ENCODE measurements around the gene OR51G2.

OR51G2 gene

DNA sequence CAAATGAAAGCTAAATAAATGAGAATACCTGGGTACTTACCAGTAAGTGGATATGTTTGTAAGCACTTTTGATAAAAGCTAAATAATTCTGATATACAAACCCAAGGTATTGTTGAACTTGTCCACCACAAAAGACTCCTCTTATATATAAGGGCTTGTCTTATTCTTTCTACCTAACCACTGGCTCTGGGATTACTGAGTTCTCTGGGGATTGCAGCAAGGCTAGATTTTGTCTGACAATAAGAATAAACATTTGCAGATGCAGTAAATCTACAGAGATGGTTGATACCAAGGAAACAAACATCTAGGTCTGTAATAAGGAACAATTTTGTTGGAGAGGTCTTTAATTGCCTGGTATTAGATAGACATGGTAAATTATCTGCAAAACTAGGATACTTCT lies 28.4 kb upstream of the OR51G2 start, which contains the start of gene OR51A4:
Gene OR51A4 (minus strand): TSS at position 101 of the 400 bp plus-strand sequence. CDS start 505 bp downstream, outside the sequence.
- H3F3A ChIP-seq (ENCODE audit: control insufficient read depth, insufficient read depth), result no peaks in the 10 kb centered on the region
- no peaks in the 10 kb centered on the region for H3K79me2 ChIP-seq (ENCODE audit: control insufficient read depth, low read length)
- H3K27me3 ChIP-seq (ENCODE audit: control insufficient read depth, low read length), result no peaks in the 10 kb centered on the region
- no peaks in the 10 kb centered on the region for H3K9me2 ChIP-seq (replicated peaks; ENCODE audit: control insufficient read depth, low read length)
- no peaks in the 10 kb centered on the region for H4K20me1 ChIP-seq (ENCODE audit: control insufficient read depth, insufficient read depth, low read depth, low read length)
- TF ChIP-seq, protein P1, sequence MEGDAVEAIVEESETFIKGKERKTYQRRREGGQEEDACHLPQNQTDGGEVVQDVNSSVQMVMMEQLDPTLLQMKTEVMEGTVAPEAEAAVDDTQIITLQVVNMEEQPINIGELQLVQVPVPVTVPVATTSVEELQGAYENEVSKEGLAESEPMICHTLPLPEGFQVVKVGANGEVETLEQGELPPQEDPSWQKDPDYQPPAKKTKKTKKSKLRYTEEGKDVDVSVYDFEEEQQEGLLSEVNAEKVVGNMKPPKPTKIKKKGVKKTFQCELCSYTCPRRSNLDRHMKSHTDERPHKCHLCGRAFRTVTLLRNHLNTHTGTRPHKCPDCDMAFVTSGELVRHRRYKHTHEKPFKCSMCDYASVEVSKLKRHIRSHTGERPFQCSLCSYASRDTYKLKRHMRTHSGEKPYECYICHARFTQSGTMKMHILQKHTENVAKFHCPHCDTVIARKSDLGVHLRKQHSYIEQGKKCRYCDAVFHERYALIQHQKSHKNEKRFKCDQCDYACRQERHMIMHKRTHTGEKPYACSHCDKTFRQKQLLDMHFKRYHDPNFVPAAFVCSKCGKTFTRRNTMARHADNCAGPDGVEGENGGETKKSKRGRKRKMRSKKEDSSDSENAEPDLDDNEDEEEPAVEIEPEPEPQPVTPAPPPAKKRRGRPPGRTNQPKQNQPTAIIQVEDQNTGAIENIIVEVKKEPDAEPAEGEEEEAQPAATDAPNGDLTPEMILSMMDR (IDR thresholded peaks at IDR 0.05; ENCODE audit: low read depth, low read length, poor library complexity, severe bottlenecking), result no peak
- no peak for TF ChIP-seq EZH2phosphoT487 (IDR thresholded peaks at IDR 0.05; ENCODE audit: borderline replicate concordance, low read length)
- H3K36me3 ChIP-seq (ENCODE audit: control insufficient read depth, low read length), result no peaks in the 10 kb centered on the region
- H3K4me1 ChIP-seq (ENCODE audit: control insufficient read depth, low read length), result no peaks in the 10 kb centered on the region
- no peak within 1 kb of the TSS for H3K27ac ChIP-seq (ENCODE audit: low read depth, low read length)
- H3K4me3 ChIP-seq (ENCODE audit: low read length), result no peak within 1 kb of the TSS
- no peak within 1 kb of the TSS for H3K4me2 ChIP-seq (ENCODE audit: low read length)
- H3K9me3 ChIP-seq (ENCODE audit: control insufficient read depth, insufficient read depth, low read length), result no peaks in the 10 kb centered on the region

DNA sequence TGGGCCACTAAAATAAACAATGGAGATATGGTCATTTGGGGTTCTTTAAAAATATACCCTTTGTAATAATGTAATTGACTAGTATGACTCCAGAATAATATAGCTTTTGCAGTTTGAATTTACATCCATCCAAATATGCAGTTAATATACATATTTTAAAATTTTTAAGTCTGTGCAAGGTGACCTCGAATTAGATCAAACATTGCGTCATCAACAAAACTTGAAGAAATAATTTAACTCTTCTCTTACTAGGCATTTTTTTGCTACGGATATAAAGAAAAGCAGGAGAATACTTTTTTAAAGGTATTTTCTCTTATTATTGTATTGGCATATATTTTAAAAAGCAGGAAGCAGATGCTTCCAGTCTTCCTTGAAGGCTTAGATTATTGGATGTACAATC lies 17.6 kb upstream of the OR51G2 start:
- no peaks in the 10 kb centered on the region for H3K27me3 ChIP-seq (ENCODE audit: control insufficient read depth, low read length)
- no peak overlapping the region for H3K4me2 ChIP-seq (ENCODE audit: low read length)
- no peaks in the 10 kb centered on the region for H3K4me1 ChIP-seq (ENCODE audit: control insufficient read depth, low read length)
- no peaks in the 10 kb centered on the region for H3K79me2 ChIP-seq (ENCODE audit: control insufficient read depth, low read length)
- H3K9me3 ChIP-seq (ENCODE audit: control insufficient read depth, insufficient read depth, low read length), result no peaks in the 10 kb centered on the region
- no peaks in the 10 kb centered on the region for H3F3A ChIP-seq (ENCODE audit: control insufficient read depth, insufficient read depth)
- no peaks in the 10 kb centered on the region for H3K36me3 ChIP-seq (ENCODE audit: control insufficient read depth, low read length)
- no peak overlapping the region for H3K4me3 ChIP-seq (ENCODE audit: low read length)
- H3K27ac ChIP-seq (ENCODE audit: low read depth, low read length), result no peak overlapping the region
- no peaks in the 10 kb centered on the region for H4K20me1 ChIP-seq (ENCODE audit: control insufficient read depth, insufficient read depth, low read depth, low read length)
- TF ChIP-seq EZH2phosphoT487 (IDR thresholded peaks at IDR 0.05; ENCODE audit: borderline replicate concordance, low read length), result no peak
- TF ChIP-seq, protein P1 (IDR thresholded peaks at IDR 0.05; ENCODE audit: low read depth, low read length, poor library complexity, severe bottlenecking), result no peak
- no peaks in the 10 kb centered on the region for H3K9me2 ChIP-seq (replicated peaks; ENCODE audit: control insufficient read depth, low read length)

DNA sequence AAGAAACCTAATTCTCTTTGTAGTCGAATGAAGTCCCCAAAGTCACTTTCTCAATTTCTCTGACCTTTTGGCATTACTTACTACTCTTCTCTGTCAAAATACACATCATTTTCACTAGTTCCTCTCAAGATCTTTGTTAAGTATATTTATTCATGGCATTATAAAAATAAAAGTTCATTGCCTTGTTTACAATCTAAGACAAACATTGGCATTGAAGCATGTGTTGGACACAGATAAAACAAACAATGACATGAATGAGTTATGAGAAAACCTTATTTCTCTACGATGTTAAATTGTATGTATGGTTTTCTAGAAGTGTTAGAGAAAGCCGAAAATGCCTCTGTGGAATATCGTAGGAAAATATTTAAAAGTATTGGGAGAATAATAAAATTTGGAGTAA lies 13.6 kb upstream of the OR51G2 start:
- no peak overlapping the region for H3K4me3 ChIP-seq (ENCODE audit: low read length)
- H4K20me1 ChIP-seq (ENCODE audit: control insufficient read depth, insufficient read depth, low read depth, low read length), result no peaks in the 10 kb centered on the region
- no peak for TF ChIP-seq EZH2phosphoT487 (IDR thresholded peaks at IDR 0.05; ENCODE audit: borderline replicate concordance, low read length)
- TF ChIP-seq, protein P1 (IDR thresholded peaks at IDR 0.05; ENCODE audit: low read depth, low read length, poor library complexity, severe bottlenecking), result no peak
- H3K4me2 ChIP-seq (ENCODE audit: low read length), result no peak overlapping the region
- no peaks in the 10 kb centered on the region for H3F3A ChIP-seq (ENCODE audit: control insufficient read depth, insufficient read depth)
- H3K79me2 ChIP-seq (ENCODE audit: control insufficient read depth, low read length), result no peaks in the 10 kb centered on the region
- no peaks in the 10 kb centered on the region for H3K4me1 ChIP-seq (ENCODE audit: control insufficient read depth, low read length)
- no peaks in the 10 kb centered on the region for H3K9me2 ChIP-seq (replicated peaks; ENCODE audit: control insufficient read depth, low read length)
- H3K27me3 ChIP-seq (ENCODE audit: control insufficient read depth, low read length), result no peaks in the 10 kb centered on the region
- H3K9me3 ChIP-seq (ENCODE audit: control insufficient read depth, insufficient read depth, low read length), result no peaks in the 10 kb centered on the region
- H3K27ac ChIP-seq (ENCODE audit: low read depth, low read length), result no peak overlapping the region
- H3K36me3 ChIP-seq (ENCODE audit: control insufficient read depth, low read length), result no peaks in the 10 kb centered on the region

Data from DOHH2 (cell line).